NCI-H82 treated with DMSO at 0.1 percent for 48 hours (cell line): ENCODE measurements around the gene NUDT5.
"Not testable (repeated sequence)": the region's sequence is repeated elsewhere in the genome, so short reads cannot be mapped to it uniquely, and the experiment has no call there.

ENCODE experiments used
- DNase-seq: peaks from one replicate; lab custom pipeline; 2025; ENCODE audit not compliant: unreplicated experiment; lab: John Stamatoyannopoulos, UW

Gene NUDT5

DNA sequence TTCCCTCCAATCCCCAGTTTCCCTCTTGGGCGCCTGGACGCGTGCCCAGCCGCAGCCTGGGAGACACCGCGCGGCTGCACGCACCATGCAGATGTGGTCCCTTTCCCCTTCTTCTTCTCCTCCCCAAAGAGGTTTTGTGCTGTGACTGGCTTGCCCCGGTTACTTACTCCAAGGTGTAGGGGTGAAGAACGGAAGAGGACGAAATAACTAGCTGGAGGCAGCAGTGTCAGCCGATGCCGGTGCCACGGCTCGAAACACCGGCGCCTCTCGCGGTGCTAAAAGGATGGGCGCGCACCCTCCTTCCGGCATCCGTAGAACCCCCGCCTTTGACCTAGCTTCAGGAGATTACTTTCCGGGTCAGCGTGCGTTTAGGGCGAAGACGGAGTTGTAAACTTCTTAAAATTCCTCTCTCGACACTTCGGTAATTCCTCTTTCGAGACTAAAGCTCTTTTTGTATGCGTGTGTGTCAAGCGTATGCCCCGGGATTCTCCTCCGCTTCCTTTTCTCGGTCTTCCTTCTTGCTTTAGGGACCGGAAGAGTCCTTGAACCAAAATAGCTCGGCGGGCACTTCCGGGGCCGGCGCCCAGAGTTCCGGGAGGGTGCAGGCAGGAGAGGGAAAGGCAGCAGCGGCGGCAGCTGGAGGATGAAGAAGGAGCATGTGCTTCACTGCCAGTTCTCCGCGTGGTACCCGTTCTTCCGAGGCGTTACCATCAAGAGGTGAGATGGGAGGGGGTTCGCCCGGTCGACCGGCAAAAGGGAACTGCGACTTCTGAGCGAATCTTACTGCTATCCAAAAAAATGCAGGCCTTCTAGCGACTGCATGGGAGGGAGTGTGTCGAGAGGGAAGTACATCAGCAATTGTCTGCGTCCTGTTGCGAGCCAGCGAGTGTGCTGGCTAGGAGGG is at the start of gene NUDT5, which contains the start of gene CDC123:
TSS of gene NUDT5 (minus strand) at position 289 of the 904 bp plus-strand sequence. CDS start 9,600 bp downstream, outside the sequence.
TSS of gene CDC123 (plus strand) at position 586 of the 904 bp plus-strand sequence. CDS start at position 644, 58 bp downstream.
- DNase-seq: peak; percentile 64

DNA sequence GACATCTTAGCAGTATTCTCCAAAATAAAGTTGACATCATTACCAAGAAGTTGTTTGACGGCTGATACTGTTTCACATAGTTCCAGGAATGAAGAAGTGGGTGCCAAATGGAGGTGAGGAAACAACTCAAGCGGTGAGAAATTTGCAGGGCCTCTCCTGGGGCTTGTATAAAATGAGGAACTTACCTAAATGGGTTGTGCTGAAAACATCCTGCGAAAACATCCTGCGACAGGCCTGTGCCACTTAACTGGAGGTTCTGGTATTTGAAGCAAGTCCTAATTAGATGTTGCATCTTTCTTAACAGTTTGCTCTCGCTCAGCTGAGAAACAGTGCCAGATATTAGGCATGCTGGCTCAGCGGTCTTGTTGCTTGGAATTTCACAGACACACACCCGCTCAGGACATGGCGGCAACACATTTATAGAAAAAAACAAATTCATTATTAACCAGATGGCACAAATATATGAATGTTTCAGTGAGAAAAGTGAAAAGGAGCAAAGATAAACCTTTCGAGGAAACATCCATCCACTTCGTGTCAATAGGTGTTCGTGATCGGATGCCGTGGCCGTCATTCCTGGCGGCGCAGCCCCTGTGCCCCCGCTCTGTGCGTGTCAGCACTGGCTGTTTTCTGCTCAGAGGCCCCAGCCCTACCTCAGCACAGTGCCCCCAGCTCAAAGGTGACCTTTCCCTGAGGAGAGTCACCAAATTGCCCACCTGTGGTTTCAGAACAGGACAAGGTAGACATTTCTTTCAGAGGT is 48.4 kb upstream of the NUDT5 start:
- no peak for DNase-seq

DNA sequence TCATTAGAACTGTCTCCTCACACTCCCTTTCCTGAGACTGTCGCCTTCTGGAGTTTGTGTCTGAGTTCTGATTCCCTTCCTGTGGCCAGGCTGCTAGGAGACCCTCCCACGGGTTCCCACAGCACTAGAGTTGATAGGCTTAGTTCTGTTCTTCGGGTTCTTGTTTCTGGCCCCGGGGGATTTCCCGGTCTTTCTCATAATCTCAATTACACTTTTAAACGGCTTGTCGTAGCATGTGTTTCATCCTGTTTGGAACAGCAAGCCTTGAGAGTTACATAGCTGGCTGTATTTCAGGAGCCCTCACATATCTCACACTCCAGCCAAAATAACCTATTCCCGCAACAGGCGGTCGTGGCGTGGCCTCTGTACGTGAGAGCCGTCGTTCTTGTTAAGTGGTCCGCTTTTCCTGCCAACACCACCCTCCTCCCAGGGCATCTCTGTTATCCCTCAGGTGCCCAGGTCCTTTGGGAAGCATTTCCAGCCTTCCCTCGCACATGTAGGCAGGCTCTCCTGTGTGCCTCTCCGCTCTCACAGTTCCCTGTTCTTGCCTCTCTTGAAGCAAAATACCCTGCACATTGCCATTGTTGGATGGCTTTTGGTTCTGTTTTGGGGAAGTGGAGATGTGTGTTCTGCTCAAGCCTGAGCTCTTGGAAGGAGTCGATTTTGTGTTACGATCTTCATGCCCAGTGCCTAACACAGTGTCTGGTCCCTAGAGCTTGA is 46.3 kb upstream of the NUDT5 start:
- DNase-seq: peak; percentile 6

DNA sequence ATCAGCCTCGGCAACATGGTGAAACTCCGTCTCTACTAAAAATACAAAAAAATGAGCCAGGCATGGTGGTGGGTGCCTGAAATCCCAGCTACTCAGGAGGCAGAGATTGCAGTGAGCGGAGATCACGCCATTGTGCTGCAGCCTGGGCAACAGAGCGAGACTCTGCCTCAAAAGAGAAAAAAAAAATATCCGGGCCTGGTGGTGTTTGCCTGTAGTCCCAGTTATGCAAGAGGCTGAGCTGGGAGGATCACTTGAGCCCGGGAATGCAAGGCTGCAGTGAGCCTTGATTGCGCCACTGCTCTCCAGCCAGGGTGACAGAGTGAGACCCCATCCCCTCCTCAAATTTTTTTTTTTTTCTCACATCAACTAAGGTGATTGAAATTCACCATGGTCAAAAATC is 43.1 kb upstream of the NUDT5 start:
- no peak for DNase-seq

DNA sequence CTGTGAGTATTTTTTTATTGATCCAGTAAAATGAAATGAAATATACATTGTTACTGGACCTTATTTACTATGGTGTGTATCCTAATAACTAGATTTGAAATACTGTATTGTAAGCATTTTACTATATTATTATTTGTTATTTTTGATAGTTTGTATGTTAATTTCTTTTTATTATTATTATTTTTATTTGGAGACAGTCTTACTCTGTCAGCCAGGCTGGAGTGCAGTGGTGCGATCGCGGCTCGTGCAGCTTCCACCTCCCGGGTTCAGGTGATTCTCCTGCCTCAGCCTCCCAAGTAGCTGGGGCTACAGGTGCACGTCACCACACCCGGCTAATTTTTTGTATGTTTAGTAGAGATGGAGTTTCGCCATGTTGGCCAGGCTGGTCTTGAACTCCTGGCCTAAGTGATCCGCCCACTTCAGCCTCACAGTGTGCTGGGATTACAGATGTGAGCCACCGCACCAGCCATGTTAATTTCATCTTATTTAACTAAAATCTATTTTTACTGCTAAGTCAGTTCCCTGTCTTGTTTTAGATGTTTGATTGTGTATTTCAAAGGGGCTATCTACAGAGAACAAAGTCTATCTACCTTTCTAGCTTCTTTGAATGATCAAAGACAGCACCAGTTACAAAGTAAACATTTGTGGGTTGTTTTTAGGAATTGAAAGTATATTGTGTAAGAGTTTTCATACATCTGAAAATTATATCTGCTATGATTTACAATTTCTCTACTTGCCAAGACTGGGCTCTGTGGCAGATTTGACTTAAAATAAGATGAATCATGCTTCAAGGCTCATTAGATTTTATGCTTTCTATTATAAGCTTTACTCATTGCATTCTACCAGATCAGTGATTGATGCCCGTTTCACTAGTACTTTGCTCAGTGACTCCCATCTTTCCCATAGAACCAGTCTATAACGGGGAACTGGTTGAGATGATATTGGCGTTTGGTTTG is 41.9 kb upstream of the NUDT5 start:
- DNase-seq: no peak

DNA sequence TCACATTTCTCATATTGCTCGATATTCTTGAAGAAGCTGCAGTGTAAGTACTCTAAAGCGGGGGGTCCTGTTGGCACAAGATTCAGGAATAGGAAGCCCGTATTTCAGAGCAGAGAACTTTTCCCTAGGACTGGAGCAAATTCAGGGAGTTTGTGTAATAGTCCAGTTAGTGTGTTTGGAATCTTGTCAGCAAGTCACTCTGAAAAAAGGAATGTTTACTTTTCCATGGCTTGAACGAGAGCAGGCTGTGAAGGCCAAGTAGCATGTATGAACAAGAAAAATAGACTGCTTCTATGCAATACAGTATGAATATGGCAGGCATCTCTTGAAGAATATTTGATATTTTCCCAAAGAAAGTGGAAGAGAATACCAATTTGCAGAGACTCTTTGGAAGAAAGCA is 40.1 kb upstream of the NUDT5 start:
- DNase-seq: no peak

DNA sequence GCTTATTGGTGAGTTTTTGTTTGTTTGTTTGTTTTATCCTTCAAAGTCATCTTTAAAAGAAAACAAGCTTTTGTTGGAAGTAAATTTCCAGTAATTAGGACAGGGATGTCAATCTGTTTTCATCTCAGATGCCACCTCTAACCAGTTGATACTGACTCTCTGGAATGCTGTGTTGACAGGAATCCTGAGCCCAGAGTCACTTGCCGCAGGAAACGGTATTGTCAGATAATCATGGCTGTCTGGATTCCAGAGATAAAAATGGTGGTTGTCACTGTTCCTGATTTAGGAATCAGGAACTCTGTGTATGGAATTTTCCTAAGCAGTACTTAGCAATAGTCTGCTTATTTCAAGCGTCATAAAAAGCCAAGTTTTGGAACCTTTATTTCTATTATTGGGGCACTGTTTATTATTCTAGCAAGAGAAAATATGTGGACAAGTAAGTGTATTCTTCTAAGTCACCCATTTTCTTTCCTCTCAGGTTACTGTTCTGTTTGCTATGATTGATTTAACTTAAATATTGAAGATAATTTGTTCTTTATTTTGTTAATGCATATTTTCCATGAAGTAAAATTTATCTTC is 39.5 kb upstream of the NUDT5 start:
- no peak for DNase-seq

DNA sequence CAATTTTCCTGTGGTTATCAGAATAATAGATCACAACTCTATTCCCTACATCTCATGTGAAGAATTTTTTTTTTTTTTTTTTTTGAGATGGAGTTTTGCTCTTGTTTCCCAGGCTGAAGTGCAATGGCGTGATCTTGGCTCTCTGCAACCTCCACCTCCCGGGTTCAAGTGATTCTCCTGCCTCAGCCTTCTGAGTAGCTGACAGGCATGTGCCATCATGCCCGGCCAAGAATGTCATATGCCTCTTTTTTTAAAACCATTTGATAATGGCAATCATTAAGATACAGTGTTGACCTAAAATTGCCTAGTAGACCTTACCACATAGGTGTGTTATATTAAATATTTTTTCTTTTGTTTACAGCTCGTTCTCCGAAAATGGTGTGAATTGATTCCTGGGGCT is 39.0 kb upstream of the NUDT5 start:
- not testable (repeated sequence) for DNase-seq

DNA sequence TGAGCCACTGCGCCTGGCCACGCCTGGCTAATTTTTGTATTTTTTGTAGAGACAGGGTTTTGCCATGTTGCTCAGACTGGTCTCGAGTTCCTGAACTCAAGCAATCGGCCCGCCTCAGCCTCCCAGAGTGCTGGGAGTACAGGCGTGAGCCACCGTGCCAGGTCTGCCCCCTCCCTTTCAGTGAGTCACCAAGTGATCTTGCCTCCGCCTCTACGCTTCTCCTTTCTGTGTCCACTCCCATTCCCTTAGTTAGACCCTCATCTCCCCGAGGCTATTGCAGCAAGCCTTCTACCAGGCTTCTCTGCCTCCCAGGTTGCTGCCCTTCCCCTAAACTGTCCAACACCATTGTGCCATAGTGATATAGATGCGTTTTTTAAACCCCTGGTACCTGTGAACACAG is 33.2 kb upstream of the NUDT5 start:
- no peak for DNase-seq

DNA sequence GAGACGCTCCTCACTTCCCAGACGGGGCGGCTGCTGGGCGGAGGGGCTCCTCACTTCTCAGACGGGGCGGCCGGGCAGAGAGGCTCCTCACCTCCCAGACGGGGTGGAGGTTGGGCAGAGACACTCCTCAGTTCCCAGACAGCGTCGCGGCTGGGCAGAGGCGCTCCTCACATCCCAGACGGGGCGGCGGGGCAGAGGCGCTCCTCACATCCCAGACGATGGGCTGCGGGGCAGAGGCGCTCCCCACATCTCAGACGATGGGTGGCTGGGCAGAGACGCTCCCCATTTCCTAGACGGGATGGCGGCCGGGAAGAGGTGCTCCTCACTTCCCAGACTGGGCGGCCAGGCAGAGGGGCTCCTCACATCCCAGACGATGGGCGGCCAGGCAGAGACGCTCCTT is 30.7 kb upstream of the NUDT5 start:
- DNase-seq: not testable (repeated sequence)

DNA sequence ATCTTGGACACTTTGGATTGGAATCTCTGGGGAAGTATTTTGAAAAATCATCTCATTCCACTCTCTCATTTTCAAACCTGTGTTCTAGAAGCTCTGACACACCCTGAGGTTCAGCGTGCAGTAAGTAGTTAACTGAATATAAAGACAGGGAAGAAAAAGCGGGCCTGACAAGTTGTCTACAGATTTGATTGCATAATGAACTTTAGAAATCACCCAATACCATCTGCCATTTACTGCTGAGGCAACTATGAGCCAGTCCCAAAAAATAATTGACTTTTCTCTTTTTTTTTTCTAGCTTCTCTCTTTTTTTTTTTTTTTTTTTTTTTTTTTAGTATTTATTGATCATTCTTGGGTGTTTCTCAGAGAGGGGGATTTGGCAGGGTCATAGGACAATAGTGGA is 29.8 kb upstream of the NUDT5 start:
- DNase-seq: no peak

DNA sequence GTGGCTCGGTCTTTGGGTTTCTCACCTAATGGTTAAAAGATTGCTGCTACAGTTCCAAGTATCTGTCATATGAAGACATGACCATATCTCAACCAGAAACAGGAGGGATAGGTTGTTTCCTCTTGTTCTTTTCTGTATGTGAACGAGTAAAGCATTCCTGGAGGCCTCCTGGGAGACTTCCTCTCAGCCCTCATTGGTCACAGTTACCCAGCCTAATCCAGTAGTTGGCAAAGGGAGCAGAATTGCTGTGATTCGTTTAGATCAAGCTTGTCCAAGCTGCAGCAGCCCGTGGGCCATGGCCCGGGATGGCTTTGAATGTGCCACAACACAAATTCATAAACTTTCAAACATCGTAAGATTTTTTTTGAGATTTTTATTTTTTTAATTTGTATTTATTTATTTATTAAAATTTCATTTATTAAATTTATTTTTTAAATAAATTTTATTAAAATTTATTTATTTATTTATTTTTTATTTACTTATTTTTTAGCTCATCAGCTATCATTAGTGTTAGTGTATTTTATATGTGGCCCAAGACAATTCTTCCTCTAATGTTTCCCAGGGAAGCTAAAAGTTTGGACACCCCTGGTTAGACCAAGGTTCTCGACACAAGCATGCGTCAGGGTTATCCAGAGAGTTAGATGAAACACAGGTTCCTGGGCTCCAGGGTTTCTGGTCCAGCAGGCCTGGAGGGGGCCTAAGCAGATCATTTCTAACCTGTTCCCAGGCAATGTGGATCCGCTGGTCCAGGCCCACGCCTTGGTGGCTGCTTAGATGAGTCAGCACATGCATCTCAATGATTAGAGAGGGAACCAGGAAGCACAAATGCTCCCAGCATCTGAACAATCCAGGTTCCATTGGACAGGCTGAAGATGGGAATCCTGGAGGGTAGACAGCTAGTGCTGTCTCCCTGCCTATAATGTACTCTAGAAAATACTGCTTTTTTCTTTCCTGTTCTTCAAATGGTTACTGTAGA is 25.9 kb upstream of the NUDT5 start:
- no peak for DNase-seq

DNA sequence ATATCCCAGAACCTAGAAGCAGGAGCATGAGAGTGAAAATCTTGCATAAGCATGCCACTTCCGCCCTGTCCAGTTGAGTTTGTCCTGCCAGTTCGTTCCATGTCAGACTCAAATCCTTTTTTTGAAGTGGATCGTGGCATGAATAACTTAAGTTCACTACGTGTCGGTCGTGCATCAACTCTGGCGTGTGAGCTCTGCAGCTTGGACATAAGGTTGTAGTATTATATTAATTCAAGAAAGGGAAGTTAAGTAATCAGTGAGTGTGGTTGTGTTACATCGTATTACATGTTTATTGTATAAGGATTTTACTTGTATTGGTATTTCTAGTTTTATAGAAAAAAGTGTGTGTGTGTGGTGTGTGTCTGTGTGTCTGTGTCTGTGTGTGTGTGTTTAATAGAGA is 23.3 kb upstream of the NUDT5 start:
- DNase-seq: no peak

DNA sequence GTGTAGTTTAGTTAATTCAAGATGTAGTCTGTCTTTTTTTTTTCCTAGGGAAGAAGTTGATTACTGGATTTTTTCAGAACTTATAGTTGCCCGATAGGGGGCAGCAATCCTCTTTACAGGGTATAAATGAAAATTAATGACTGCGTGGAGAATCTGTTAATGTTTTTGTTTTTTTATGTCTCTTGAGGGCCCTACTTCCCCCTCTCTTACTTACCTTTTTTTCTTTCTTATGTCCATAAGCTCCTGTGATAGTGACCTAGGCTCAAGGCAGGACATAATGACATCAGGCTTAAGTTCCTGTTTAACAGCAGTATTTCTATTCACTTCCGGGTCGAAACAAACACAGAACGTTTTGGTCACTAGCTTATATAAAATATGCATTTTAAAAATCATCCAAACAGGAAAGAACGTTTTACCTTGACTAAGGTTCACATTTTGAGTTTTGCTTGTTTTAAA is 19.1 kb upstream of the NUDT5 start:
- DNase-seq: no peak

DNA sequence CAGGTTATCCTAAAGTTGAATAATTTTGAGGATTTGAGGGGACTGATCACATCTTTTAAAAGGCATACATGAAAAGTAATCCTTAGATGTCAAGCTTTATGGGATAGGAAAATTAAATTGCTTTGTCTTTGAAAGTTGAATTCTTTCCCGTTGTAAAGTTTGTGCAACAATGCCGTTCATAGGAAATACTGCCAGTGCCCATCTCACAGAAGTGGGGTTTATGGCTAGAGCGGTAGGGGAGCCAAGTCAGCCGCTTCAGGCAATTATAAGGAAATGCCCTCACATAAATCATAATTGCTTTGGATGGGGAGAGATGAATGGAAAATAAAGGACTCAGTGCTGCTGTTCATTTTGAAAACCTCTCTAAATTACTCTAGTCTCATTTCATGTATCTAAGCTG is 18.4 kb upstream of the NUDT5 start:
- no peak for DNase-seq

DNA sequence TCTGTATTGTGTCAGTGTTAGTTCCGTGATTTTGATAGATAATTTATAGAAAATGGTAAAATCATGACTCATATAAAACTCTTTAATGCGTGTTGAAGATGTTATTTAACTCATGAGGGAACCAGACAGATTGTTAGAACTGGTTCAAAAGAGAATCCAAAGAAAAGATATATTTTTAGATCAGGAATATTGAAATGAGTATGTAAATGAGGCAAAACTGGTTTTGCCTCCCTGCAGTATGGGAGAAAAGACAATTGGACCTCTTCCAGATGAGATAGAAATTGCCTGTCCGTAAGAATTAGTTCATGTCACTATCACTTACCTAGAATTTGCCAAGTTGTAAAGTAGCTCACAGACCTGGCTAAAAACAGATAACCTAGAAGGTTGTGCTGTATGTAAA is 17.9 kb upstream of the NUDT5 start:
- DNase-seq: no peak

DNA sequence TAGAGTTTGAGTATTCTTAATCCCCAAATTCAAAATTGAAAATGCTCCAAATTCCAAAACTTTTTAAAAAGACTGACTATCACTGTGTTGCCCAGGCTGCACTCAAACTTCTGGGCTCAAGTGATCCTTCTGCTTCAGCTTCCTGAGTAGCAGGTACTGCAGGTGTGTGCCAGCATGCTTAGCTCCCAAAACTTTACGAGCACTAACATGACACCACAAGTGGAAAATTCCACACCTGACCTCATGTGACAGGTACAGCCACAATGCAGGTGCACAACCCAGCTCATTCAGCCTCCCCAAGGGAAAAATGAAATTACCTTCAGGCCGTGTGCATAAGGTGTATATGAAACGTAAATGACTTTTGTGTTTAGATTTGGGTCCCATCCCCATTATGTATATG is 16.8 kb upstream of the NUDT5 start:
- no peak for DNase-seq

DNA sequence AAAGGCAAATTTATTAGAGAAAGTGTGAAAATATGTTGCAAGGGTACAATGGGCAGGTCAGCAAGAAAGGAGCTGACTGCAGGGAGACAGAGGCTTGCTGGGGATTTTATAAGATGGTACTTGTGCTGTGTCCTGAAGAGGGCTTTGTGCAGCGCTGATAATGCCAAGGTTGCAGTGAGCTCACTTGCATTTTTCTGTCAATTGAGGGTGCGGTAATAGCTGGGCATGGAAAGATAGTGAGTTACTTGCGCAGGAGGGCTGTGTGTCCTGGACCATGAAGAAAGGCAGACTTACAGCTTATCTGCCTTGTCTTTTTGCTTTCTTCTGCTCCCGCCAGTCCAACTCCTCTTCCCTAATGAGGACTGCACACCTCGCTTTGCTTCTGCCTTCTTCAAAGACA is 12.8 kb upstream of the NUDT5 start:
- DNase-seq: no peak

DNA sequence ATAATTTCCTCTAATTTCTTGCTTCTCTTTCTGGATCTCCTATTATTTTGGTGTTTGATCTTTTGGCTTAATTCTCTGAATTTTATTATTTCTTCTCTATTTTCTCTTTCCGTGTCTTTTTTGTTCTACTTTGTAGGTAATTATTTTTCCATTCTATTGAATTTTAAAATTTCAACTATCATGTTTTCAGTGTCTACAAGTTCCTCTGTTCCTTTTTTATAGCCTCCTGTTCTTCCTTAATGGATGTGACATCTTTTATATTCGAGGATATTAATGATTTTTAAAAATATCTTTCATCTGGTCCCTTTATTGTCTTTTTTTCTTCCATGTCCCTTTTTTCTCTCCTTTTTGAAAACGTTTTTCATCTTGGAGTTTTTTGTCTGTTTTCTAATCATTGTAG is 11.4 kb upstream of the NUDT5 start:
- DNase-seq: no peak
